GM18517 (cell line): ENCODE data around the gene ZNF200.

Experiments used
- ATAC-seq: cut with Tn5 transposase; IDR thresholded peaks from one replicate; pipeline ENCODE4 v1.9.1; 2021; ENCODE audit warnings: mild to moderate bottlenecking, moderate library complexity; ENCODE audit not compliant: unreplicated experiment

Gene ZNF200

GRCh38 chr16:3179651-3180050, 55.3 kb downstream of the ZNF200 start:
- ATAC-seq = no peak

- ATAC-seq = no peak
Observed at GRCh38 chr16:3175157-3176093, 59.5 kb downstream of the ZNF200 start.

GRCh38 chr16:3174618-3175148, 60.3 kb downstream of the ZNF200 start:
- no peak for ATAC-seq

GRCh38 chr16:3173892-3174617, 60.9 kb downstream of the ZNF200 start:
- ATAC-seq = no peak
